GM12872 (cell line): Measurements from ENCODE around the gene EPM2AIP1.
A peak's percentile ranks its signal among the peaks of the same experiment; 100 is the strongest.

ENCODE experiments used
- TF ChIP-seq, protein P1 (sequence below): IDR thresholded peaks from 3 replicates; pipeline ENCODE4 v1.5.1; 2011; ENCODE audit warnings: low read depth, mild to moderate bottlenecking, low read length, moderate library complexity; ENCODE audit not compliant: insufficient read depth

Gene EPM2AIP1

DNA sequence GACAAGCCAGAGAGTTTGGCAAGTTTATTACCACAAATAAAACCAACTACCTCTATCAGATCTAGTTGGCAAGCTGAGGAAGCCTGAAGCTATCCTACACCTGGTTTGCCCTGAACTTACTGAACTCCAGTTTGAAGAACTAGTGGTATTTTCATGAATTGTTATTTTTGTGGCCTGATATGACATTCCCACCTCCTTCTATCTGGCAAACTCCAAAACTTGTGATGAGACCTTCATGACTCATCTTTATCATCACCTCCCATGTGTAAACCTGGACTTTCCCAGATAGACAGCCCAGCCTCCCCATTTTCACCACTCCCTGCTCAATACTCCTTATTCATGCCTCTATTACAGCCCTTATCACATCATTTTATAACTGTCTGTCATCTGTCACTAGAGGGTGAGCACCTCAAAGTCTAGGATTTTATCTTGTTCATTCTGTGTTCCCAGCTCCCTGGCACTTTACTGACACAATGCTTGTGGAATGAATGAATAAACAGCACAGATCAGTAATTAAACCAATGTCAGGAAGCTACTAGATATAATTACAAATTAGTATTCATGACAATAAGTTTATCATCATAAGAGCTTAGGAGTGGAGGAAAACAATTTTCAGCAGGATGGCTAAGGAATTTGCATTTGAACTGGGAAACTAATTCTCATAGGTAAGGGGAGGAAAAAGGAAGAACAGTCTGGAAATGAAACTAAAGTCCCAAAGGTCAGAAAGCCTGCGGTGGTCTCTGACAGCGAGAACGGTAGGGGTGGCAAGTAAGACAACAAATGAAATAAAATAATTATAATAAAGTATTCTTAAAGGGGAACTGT is 34.9 kb downstream of the EPM2AIP1 start:
- TF ChIP-seq, protein P1, sequence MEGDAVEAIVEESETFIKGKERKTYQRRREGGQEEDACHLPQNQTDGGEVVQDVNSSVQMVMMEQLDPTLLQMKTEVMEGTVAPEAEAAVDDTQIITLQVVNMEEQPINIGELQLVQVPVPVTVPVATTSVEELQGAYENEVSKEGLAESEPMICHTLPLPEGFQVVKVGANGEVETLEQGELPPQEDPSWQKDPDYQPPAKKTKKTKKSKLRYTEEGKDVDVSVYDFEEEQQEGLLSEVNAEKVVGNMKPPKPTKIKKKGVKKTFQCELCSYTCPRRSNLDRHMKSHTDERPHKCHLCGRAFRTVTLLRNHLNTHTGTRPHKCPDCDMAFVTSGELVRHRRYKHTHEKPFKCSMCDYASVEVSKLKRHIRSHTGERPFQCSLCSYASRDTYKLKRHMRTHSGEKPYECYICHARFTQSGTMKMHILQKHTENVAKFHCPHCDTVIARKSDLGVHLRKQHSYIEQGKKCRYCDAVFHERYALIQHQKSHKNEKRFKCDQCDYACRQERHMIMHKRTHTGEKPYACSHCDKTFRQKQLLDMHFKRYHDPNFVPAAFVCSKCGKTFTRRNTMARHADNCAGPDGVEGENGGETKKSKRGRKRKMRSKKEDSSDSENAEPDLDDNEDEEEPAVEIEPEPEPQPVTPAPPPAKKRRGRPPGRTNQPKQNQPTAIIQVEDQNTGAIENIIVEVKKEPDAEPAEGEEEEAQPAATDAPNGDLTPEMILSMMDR: no peak

DNA sequence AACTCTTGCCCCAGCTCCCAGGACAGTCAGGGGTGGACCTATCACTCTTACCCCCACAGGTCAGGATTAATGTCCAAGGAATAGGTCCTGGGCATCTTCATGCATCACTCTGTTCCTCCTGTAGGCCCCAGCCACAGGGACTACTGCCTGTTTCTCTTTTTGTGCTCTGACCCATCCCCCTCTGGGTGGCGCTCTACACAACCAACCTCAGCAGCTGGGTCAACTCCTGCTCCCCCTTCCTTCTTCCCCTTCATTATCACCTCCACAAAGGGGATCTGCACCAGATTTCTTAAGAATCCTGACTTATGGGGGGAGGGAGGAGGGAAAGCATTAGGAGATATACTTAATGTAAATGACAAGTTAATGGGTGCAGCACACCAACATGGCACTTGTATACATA is 35.9 kb downstream of the EPM2AIP1 start:
- TF ChIP-seq, protein P1: peak; percentile 46; the same call in 2 of the 3 replicates

DNA sequence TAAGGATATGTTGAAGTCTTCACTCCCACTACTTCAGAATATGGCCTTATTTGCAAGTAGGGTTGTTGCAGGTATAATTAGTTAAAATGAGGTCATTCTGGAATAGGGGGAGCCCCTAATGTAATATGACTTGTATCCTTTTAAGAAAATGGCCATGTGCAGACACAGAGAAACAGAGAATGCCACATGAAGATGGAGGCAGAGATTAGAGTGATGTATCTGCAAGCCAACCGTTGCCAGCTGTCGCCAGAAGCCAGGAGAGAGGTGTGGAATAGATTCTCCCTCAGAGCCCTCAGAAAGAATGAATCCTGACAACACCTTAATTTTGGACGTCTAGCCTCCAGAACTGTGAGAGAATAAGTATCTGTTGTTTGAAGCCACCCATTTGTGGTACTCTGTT is 36.8 kb downstream of the EPM2AIP1 start:
- TF ChIP-seq, protein P1: no peak

DNA sequence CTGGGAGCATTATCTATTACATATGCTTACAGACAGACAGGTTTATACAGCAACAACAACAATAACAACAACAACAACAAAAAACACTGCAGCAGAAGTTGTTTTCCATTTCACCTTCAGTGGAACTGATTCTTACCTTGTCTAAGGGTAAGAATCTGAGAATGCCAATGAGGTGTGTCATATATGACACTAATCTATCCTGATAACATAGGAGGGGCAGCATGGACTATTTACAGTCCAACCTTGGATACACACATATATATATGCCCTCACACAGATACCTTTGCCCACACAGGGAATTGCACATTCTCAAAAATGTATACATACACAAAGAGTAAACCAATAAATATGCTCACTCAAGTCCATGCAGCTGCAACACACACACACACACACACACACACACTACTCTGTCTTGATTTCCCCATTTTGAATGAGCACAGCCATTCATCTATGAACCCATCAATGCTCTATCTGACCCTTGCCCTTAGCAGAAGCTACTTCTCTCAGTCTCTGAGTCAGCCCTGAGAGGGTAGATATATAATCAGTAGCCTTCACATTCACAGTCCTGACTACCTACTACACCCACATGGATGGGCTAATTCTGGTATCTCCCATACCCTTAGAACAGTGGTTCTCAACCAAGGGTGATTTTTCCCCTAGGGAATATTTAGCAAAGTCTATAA is 38.3 kb downstream of the EPM2AIP1 start:
- TF ChIP-seq, protein P1: no peak

DNA sequence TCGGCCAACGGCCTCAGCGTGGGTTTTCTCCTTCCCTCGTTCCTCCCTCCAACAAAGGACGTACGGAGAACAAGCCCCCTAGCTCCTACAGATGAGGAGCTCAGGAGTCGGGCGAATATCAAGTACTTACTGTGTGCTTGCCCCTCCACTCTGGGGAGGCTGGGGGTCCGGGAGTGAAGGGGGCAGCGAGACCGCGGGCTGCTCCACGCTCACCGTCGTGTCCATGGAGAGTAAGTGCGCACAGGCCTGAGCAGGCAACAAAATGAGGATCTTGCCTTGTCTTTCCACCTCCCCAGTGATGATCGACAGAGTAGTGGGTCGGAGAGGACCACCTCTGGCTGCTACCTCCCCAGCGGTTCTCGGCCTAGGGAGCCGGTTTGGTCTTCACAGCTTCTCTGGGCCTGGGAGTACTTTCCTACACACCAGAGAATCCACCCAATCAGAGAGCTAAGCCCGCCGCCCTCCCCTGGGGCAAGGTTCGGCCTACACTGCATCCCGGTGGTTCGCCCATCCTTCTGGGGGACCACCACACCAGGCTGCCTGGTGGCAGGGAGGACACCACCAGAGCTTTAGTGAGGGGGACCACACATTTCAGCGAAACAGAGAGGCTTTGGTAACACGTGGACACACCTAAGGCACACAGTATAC is 47.5 kb downstream of the EPM2AIP1 start:
- TF ChIP-seq, protein P1: no peak

DNA sequence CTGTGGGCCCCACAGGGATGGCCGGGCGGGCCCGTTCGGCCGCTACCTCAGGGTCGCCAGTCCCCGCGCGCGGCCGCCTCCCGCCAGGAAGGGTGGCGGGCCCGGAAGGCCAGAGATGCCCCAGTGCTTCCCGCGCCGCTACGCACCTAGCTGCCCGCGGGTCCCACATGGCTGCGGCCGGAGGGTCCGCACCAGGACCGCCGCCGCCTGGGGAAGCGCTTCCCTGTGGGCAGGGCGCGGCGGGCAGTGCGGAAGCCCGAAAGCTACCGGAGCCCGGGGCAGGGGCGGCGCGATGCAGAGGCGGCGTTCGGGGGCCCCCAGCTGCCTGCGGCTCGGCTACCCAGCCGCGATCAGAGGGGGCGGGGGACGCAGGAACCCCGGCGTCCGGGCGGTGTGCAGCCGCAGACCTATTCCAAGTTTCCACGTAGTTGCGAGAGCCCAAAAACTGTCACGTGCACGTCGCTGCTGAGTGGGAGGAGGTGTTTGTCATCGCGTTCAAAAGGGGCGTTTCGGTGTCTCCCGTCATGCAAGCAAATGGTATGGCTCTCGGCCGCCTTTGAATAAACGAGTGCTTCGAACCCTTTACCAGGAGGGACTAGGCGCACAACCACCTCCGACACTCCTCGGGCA is 48.2 kb downstream of the EPM2AIP1 start, which contains the start of gene TRANK1:
Gene TRANK1, minus strand, starts transcription at position 414 of the 630 bp plus-strand sequence. Its CDS starts 245 bp downstream, at position 169.
- TF ChIP-seq, protein P1: no peak

DNA sequence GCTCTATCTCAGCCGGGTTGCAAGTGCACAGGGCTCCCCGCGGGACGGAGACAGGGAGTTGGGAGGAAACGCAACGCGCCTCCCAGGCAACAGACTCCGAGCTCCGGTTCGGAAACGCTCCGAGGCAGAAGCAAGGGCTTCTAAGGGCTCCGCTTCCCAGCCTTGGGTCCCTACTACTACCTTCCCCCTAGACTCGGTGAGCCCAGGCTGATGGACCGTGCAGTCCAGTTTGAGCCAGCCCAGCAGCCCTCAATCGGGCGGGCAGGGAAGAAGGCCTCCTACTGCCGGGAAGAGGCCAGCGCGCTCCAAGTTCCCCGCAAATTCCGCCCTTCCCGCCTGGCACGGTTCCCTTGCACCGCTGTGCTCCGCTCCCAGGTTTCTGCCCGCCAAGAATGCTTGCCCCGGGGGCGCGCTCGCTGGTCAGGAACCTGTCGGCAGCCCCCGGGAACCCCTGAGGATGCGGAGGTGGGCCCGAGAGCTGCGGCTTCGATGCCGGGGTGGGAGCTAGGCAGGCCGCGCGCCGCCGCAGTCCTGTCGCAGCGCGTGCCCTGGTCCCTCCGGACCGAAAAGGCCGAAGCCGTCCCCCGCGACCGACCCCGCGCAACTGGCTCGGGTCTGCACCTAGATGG is 48.8 kb downstream of the EPM2AIP1 start:
- TF ChIP-seq, protein P1: no peak
